ENCODE results near the gene RPL10A.
"Not testable (repeated sequence)": the region's sequence is repeated elsewhere in the genome, so short reads cannot be mapped to it uniquely, and the experiment has no call there.

RPL10A gene

DNA sequence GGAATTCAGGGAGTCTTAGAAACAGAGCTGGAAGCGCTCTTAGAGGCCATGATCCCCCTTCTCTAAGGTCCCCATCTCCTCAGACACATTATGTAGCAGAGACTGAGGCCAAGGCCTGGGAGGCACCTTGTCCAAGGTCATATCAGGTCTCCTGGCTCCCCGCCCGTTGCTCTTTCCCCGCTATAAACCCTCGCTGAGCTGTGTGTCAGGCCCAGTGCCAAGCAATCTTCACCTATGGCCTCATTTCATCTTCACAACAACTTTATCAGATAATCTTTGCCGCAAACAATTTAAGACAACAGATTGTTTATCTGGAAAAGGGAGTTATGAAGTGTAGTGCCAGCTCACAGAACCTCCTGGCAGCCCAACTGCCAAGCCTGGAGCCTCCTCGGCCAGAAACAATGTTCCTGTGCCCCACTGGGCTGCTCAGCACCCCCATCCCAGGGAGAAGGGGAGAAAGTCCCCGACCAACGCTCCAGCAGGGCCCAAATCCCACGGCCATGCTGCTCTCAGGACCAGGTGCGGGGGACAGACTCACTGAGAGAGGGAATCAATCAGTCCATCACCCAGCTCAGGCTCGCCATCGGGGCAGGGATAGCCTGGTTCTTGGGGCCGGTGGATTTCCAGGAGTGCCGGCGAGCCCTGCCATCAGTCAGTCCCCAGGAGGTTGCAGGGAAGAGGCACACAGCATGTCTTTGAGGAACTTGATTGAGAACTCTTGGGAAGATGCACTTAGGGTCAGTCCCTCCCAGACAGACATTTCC, 32.9 kb upstream of the RPL10A start:
- ATAC-seq (ENCODE audit: insufficient read depth, low read depth) (no peak), DNase-seq (no peak)
- Histone ChIP-seq H4K20me1 (ENCODE audit: insufficient read depth, low read length) (no peaks in the 10 kb centered on the region), H3K36me3 (ENCODE audit: insufficient read depth, low read length) (no peaks in the 10 kb centered on the region), H2AFZ (ENCODE audit: low read depth, low read length) (no peak overlapping the region), H3K79me2 (ENCODE audit: insufficient read depth, low read length) (no peaks in the 10 kb centered on the region), H3K4me2 (ENCODE audit: insufficient read depth, low read length) (no peak overlapping the region), H3K27me3 (ENCODE audit: insufficient read depth, low read length, poor library complexity) (no peaks in the 10 kb centered on the region), H3K9me3 (ENCODE audit: insufficient read depth, low read length, severe bottlenecking) (no peaks in the 10 kb centered on the region), H3K27ac (ENCODE audit: low read length) (no peak overlapping the region), H3K4me1 (ENCODE audit: insufficient read depth, low read length) (no peaks in the 10 kb centered on the region), H3K9ac (ENCODE audit: low read depth, low read length) (no peak overlapping the region), H3K4me3 (ENCODE audit: low read depth in 1 of 2, low read length in 2 of 2) (no peak overlapping the region)
- TF ChIP-seq EZH2 (IDR thresholded peaks at IDR 0.05; ENCODE audit: borderline replicate concordance, low read depth, low read length, severe bottlenecking): no peak
- TF ChIP-seq CTCF (IDR thresholded peaks at IDR 0.05; ENCODE audit: borderline replicate concordance, extremely low read depth, low read length, poor library complexity, severe bottlenecking): no peak

DNA sequence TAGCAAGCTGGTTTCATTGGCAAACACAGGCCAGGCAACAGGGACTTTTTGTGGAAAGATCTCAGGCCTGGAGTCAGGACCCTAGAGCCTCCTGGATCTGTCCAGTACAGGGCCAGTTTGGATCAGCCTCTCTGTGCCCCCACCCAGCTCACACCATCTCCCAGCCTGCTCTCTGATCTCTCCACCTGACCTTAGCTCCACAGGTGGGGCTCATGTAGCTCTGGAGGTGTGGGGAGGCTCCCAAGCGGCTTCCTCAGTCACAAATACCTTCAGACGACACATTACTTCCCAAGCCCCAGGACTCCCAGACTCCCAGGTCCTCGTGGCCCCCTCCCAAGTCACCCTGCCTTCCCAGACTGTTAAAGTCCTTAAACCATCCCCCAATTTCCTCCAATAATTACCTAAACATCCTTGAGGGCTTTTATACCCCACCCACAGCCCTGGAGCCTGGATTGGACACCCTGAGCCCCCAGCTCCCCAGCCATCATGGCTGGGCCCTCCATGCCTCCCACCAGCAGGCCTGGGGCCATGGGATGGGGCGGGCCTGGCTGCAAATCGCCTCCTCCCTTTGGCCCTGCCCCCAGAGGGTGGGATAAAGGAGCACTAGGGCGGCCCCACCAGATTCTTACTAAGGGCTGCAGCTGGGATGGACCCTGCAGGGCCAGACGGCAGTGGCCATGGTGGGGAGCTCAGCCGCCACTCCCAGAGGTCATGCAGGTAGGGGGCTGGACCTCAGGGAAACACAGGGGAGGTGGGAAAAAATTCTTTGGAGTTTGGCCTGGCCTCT, 31.9 kb upstream of the RPL10A start:
- Histone ChIP-seq H4K20me1 (ENCODE audit: insufficient read depth, low read length) (no peaks in the 10 kb centered on the region), H3K36me3 (ENCODE audit: insufficient read depth, low read length) (no peaks in the 10 kb centered on the region), H3K9me3 (ENCODE audit: insufficient read depth, low read length, severe bottlenecking) (no peaks in the 10 kb centered on the region), H3K27me3 (ENCODE audit: insufficient read depth, low read length, poor library complexity) (no peaks in the 10 kb centered on the region), H3K4me1 (ENCODE audit: insufficient read depth, low read length) (no peaks in the 10 kb centered on the region), H3K9ac (ENCODE audit: low read depth, low read length) (no peak overlapping the region), H3K79me2 (ENCODE audit: insufficient read depth, low read length) (no peaks in the 10 kb centered on the region), H3K27ac (ENCODE audit: low read length) (no peak overlapping the region), H3K4me2 (ENCODE audit: insufficient read depth, low read length) (no peak overlapping the region), H2AFZ (ENCODE audit: low read depth, low read length) (no peak overlapping the region), H3K4me3 (ENCODE audit: low read depth in 1 of 2, low read length in 2 of 2) (no peak overlapping the region)
- TF ChIP-seq EZH2 (IDR thresholded peaks at IDR 0.05; ENCODE audit: borderline replicate concordance, low read depth, low read length, severe bottlenecking) (no peak), CTCF (IDR thresholded peaks at IDR 0.05; ENCODE audit: borderline replicate concordance, extremely low read depth, low read length, poor library complexity, severe bottlenecking) (no peak)
- DNase-seq (no peak), ATAC-seq (ENCODE audit: insufficient read depth, low read depth) (no peak; the same call in 2 of the 3 replicates)

DNA sequence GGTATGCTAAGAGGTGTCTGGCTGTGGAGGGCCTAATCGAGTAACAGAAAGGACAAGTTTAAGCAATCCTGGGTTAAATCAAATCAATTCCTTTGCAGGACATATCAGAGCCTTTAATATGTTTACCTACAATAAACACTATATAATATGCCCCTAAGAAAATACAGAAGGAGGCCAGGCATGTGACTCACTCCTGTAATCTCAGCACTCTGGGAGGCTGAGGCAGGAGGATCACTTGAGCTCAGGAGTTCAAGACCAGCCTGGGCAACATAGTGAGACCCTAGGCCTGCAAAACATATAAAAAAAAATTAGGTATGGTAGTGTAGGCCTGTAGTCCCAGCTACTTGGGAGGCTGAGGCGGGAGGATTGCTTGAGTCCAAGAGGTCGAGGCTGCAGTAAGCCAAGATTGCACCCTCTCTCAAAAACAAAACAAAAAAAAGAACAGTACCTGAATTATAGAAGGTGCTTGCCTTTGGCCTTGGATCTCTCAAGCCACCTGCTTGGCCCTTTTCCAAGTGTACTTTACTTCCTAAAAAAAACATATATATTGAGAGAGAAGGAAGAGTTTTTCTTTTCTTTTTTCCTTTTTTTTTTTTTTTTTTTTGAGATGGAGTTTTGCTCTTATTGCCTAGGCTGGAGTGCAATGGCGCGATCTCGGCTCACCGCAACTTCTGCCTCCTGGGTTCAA, 29.7 kb upstream of the RPL10A start:
- H3K4me1 ChIP-seq (ENCODE audit: insufficient read depth, low read length); H2AFZ ChIP-seq (ENCODE audit: low read depth, low read length); H3K27me3 ChIP-seq (ENCODE audit: insufficient read depth, low read length, poor library complexity); DNase-seq; ATAC-seq (ENCODE audit: insufficient read depth, low read depth); H3K9ac ChIP-seq (ENCODE audit: low read depth, low read length); H3K9me3 ChIP-seq (ENCODE audit: insufficient read depth, low read length, severe bottlenecking); H4K20me1 ChIP-seq (ENCODE audit: insufficient read depth, low read length); H3K36me3 ChIP-seq (ENCODE audit: insufficient read depth, low read length); H3K4me2 ChIP-seq (ENCODE audit: insufficient read depth, low read length); H3K4me3 ChIP-seq (ENCODE audit: low read depth in 1 of 2, low read length in 2 of 2); H3K79me2 ChIP-seq (ENCODE audit: insufficient read depth, low read length); H3K27ac ChIP-seq (ENCODE audit: low read length): not testable (repeated sequence)

DNA sequence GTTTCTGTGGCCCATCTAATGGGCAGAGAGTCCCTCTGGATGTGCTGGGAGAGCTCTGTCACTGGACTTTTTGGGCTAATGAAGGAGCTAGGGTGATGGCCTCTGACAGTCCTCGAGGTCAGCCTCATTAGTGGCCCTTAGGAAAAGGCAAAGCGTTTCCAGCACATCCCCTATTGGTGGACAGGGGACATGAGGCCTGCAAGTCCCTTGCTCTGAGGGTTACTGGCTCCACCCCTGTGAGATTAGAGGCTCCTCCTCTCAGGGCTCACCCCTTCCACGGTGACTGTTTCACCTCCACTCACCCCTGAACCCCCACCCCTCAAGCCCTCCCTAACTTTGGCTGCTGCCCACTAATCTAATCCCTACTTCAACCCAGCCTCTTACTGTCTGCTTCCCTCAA, 28.9 kb upstream of the RPL10A start:
- H3K4me2 ChIP-seq (ENCODE audit: insufficient read depth, low read length): no peak overlapping the region
- TF ChIP-seq EZH2 (IDR thresholded peaks at IDR 0.05; ENCODE audit: borderline replicate concordance, low read depth, low read length, severe bottlenecking): no peak
- no peaks in the 10 kb centered on the region for H3K27me3 ChIP-seq (ENCODE audit: insufficient read depth, low read length, poor library complexity)
- H3K27ac ChIP-seq (ENCODE audit: low read length): no peak overlapping the region
- H4K20me1 ChIP-seq (ENCODE audit: insufficient read depth, low read length): no peaks in the 10 kb centered on the region
- DNase-seq (no peak), ATAC-seq (ENCODE audit: insufficient read depth, low read depth) (no peak)
- H3K4me3 ChIP-seq (ENCODE audit: low read depth in 1 of 2, low read length in 2 of 2): no peak overlapping the region
- H3K4me1 ChIP-seq (ENCODE audit: insufficient read depth, low read length): no peaks in the 10 kb centered on the region
- no peaks in the 10 kb centered on the region for H3K79me2 ChIP-seq (ENCODE audit: insufficient read depth, low read length)
- H3K36me3 ChIP-seq (ENCODE audit: insufficient read depth, low read length): no peaks in the 10 kb centered on the region
- H3K9me3 ChIP-seq (ENCODE audit: insufficient read depth, low read length, severe bottlenecking): no peaks in the 10 kb centered on the region
- H3K9ac ChIP-seq (ENCODE audit: low read depth, low read length): no peak overlapping the region
- H2AFZ ChIP-seq (ENCODE audit: low read depth, low read length): no peak overlapping the region
